HG03095 (cell line): ENCODE measurements around the gene LRGUK.
"Not testable (repeated sequence)": the region's sequence is repeated elsewhere in the genome, so short reads cannot be mapped to it uniquely, and the experiment has no call there.

Source experiments
- ATAC-seq: cut with Tn5 transposase; IDR thresholded peaks from one replicate; pipeline ENCODE4 v1.9.1; 2021; ENCODE audit warnings: moderate library complexity; ENCODE audit not compliant: unreplicated experiment

Gene LRGUK

DNA sequence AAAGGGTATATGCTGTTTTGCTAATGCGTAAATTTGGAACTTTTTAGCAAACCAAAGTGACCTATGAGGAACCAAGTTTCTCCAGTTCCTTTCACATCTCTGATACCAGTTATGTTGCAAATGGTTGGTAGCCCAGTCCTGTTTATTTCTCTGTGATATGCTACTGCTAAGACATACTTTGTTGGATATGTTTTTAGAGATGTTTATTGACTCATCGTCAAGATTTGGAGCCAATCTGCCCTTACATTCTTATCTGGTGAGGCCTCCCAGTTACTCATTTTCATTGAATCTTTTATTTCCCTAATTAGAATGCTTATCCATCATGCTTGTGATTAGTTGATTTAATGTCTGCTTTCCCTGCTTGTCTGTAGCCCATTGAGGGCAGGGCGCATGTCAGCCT, 58.9 kb downstream of the LRGUK start:
- no peak for ATAC-seq

DNA sequence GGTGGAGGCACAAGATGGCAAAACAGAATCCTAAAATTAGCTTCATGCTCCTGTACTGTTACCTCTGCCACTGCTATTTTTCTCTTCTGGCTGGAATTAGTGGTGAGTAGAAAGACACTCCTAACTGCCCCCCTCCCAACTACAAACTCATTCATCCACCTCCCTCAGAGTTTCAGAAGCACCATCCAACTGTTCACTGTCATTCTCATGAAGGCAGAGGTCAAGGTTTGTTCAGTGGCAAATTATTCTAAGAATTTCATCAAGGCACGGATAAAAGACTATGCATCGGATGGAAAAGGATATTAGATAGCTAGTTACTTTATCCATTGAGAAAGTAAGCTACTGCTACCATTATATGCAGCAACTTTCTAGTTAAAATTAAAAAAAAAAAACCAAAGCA, 59.7 kb downstream of the LRGUK start:
- no peak for ATAC-seq

DNA sequence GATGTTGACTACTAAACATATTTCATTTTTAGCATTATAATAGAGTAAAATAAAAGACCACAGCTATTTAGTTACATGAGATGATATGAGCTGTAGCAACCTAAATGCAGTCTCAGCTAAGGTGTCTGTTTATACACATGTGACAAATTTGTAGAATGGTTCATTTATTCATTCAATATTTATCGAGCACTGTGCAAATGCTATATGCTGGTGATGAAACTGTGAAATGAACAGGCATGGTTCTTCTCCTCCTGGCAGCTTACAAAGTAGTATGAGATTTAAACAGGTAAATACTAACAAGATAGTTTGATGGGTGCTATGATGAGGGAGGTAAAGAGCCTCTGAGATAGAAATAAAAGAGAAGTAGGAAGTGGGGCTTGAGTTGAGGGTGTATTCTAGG, 60.8 kb downstream of the LRGUK start:
- ATAC-seq, result no peak

DNA sequence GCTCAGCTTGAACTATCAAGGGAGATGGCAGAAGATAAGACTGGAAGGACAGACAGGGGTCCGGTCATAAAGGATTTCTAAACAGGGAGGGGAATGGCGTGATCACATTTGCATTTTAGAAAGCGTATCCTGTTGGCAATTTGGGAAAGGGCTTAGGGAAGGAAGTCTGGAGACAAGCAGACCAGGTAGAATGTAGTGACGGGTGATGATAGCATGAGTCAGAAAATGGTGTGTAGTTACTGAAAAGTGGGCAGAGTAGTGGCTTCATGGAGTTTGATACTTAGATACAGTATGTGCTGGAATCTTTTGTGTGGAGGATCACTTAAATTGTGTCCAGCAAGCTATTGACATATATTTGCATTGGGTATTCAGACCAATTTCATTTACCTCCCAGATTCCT, 61.2 kb downstream of the LRGUK start:
- no peak for ATAC-seq

DNA sequence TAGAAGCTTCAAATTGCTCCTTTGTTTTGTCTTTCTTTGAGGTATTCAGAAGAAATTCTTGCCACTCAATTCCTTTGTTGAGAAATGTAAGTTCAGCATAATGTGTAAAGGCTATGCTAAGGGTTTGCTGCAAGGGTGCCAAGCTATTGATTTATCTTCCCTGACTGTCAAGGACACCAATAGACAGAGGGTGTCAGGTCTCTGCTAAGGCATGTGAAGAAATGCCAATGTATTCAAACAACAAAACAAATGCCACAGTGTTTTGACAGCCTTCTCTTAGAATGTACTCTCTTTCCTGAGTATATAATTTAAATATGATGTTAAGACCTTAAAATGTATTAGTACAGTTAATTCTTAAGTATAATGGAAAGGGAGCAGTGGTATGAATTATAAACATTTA, 62.4 kb downstream of the LRGUK start:
- no peak for ATAC-seq

DNA sequence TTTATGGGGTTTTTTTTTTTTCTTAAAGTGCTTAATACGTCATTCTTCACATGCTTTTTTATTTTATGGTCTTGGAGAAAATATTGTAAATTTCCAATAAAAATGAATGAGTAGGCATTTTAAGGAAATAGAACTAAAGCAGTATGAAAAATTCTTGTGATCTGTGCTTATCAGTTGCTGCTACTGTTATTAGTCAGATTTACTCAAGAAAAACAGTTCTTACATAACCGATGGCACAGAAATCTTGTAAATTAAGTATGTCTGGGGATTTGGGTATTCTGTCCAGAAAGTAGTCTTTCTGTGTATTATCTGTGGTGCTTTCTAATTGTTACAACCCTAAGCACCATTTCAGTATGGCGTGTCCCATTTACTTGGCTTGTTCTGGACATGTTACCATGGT, 64.7 kb downstream of the LRGUK start:
- ATAC-seq, result no peak

DNA sequence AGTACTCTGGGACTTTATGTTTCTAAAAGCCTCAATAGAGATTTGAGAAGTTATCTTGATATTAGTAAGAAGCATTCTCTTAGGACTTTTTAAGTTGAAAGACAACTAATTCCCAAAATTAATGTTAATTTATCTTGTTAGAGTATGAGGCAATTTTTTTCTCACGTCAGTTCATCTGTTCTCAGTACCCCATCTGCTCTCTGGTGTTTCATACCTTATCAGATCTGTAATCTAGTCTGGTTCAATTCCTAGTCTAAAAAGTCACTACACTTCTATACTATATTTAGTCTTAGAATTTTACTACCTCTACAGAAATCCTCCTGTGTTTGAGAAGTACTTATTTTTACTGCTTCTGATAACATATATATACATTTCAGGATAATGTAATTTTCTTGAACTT, 66.1 kb downstream of the LRGUK start:
- ATAC-seq, result no peak

DNA sequence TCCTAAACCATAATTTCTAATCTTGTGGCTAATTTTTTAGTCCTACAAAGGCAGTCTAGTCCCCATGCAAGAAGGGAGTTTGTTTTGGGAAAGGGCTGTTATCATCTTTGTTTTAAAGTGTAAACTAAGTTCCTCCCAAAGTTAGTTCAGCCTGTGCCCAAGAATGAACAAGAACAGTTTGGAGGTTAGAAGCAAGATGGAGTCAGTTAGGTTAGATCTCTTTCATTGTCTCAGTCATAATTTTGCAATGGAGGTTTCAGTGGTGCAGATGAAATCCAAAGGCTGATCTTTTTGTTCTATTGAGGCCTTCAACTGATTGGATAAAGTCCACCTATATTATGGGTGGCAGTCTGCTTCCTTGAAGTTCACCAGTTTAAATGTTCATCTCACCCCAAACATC, 68.1 kb downstream of the LRGUK start:
- ATAC-seq, result no peak

DNA sequence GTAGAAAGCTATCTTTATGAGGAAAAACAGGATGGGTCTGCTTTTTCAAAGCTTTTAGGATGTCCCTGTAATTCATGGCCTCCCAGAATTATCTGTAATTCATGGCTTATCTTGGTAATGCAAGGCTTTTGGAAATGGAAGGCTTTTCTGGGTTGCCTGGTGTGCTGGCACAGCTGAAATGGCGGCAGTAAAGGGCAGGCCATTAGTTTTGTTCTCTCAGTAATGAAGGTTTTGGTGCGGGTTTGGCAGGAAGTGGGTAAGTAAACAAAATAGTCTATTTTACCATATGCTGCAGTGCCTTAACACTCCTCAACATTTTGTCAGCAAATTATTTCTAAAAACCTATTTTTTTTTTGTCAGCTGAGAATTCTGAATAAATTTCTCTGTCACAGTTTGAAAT, 69.3 kb downstream of the LRGUK start:
- no peak for ATAC-seq

DNA sequence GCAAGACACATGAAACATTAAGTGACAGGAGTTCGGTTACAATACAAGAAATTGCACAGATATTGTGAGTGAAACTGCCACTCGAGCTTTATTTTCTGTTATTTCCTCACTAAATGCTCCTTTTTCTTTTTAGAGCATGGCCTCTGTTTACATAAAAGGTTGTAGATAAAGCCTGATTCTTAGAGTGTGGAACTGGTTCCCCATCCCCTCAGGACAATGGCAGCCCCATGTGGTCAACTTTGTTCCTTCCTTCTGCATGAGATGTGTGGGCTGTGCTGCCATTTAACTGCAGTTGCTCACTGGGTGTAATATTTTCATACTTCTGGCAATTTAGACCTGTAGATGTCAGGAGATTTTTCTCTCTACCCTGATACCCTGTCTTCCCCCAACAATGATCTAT, 70.2 kb downstream of the LRGUK start:
- no peak for ATAC-seq

DNA sequence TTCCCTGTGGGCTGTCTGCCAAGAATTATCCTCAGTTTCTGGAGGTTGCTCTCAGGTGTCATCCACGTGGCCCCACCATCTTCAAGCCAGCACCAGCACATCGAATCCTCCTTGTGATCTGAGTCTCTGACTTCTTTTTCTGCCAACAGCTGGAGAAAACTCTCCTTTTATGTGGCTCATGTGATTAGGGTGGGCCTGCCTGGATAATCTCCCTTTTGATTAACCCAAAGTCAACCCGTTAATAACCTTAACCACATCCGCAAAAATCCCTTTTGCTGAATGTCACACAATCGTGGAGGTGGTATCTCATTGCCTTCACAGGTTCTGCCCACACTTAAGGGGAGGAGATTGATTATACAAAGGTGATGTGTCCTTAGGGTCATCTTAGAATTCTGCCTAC, 73.8 kb downstream of the LRGUK start:
- ATAC-seq, result no peak

DNA sequence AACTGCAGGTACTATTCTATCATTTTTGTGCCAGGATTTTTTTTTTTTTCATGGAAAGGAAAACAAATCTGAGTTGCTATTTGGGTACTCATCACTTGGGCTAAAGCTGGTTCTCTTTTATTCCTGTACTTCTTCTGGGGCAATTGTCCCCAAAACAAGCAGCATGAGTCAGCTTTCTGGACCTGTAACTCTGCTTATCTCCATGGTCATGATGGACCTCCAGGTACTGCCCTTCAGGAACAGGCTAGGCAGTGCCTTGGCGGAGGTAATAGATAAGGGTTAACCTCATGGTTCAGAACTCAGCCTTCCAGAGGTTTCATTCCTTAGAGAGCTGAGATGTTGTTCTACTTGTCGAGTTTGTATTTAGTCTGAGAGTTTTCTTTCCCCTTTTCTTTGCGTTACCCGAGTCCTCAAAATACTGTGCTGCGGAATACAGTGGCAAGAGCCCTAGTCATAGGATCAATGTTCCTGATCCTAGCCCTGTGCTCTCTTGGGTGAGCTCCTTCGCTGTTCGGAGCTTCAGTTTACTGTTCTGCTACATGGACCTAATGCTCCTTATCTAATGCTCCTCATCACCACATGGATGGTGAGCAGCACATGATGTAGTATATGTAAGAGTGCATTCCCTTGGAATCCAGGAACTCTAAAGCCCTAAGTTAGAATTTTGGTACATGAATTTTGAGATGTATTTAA, 74.6 kb downstream of the LRGUK start:
- no peak for ATAC-seq

DNA sequence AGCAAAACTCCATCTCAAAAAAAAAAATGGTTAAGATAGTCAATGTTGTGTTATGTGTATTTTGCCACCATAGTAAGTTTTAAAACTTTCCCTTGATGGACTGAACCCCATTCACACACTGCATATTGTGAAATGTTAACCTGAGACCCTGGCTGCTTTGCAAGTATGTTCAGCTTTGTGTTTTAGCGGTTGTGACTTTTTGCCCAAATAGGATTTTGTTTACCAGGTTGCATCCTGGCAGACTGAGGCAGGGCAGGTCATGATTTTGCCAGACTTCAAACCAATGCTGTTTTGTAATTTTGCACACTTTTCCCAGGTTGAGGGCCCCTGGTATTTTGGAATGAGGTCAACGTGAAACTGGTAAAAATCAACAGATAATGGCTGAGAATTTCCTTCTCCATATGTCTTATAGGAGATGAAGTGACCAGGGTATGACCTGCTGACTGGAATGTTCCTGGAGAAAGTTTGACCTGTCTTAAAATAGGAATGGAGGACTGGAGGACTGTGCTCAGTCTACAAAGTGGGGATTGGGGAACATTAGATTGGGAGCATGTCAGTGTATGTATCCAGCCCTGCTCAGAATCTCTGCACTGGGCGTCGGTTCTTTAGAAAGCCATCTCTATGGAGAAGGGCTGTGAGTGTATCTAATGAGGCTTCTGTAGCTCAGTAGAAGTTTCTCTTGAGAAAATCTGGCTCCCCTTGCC, 76.2 kb downstream of the LRGUK start:
- no peak for ATAC-seq

DNA sequence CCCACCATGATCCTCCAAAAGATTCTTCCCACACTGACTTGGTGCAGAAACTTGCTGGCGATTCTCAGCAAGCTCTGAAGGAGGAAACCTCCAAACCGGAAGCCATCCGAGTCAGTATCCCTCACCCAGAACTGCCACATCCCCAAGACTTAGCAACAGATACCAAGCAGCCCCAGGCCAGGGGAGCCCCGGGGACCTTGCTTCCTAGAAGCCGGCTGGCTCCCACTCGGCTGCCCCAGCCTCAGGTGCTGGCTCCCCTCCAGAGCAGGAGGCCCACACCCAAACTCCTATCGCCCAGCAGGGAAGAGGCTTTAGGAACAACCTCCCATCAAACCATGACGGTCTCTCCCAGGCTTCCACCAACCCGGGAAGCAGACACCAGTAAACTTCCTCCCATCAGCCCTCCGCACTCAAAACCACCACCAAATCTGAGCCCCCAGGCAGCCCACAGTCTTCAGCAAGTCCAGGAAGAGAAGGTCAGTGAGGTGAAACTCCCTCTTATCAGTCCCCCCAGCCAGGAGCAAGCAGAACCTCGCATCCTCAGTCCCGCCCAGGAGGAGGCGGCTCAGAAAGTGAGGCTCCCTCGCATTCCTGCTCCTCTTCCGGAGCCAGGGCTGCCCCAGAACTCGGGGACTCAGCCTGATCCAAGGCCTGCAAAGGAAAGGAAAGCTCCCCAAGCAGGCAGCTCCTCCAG, 82.3 kb downstream of the LRGUK start:
- ATAC-seq, result no peak

DNA sequence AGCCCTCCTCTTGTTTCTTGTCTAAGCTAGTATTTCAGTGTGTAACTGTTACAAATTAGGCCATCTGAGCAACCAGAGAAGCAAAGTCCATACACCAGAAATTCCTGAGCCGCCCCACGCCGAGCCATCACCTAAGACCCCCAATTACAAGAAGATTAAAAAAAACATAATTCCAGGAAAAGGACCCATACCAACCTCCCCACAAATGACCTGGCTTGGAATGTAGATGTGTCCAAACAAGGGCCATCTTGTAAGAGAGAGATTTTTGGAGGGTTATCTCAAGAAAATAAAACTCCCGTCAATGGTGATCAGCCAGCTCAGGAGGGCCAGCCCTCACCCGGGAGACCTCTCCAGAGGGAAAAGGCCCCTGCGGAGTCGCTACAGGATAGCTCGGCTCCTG, 83.1 kb downstream of the LRGUK start:
- no peak for ATAC-seq

DNA sequence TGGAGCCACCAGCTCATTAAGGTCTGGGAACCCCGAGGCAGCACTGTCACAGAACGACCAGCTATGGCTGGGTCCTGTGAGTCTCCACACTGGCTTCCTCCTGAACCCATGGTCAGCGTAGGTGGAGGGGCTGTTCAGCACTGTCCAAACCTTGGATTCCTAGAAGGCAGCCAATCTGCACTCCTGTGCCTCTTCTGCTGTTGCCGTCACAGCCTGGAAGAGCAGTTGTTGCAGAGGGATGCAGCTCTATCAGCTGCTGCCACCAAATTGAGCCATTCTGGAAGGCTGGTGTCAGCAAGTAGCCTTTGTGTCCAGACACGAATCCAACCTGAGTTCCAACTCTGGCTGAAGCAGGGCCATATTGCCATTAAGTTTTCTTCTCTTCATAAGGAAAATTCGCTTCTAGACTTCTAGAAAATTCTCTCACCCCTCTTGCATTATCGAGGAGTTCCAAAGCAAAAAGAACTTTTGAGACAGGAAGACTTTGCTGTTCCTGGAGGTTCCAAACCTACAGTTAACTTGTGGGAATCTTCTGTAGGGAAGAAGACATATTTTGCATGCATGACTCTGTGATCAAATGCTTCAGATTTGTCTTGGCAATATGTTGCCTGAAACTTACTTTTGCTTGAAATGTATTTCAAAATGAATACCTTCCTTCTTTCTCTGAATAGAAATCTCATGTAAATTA, 84.0 kb downstream of the LRGUK start:
- no peak for ATAC-seq

DNA sequence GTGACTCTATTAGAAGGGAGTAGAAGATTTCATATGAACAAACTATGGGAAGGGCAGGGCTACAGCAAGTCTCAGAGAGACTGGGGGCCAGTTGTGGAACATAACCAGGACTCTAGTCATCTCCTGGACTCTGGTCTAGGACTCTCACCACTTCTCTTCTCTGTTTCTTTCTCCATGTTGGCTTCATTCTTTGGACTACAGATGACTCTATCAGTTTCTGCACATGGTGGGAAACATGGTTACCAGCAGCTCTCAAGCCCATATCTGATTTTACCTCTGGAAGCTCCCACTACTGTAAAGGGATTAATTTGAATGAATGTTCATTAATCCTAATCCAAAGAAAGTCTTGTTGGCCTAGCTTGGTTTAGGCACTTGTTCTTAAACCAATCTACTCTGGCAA, 84.7 kb downstream of the LRGUK start:
- ATAC-seq, result no peak

DNA sequence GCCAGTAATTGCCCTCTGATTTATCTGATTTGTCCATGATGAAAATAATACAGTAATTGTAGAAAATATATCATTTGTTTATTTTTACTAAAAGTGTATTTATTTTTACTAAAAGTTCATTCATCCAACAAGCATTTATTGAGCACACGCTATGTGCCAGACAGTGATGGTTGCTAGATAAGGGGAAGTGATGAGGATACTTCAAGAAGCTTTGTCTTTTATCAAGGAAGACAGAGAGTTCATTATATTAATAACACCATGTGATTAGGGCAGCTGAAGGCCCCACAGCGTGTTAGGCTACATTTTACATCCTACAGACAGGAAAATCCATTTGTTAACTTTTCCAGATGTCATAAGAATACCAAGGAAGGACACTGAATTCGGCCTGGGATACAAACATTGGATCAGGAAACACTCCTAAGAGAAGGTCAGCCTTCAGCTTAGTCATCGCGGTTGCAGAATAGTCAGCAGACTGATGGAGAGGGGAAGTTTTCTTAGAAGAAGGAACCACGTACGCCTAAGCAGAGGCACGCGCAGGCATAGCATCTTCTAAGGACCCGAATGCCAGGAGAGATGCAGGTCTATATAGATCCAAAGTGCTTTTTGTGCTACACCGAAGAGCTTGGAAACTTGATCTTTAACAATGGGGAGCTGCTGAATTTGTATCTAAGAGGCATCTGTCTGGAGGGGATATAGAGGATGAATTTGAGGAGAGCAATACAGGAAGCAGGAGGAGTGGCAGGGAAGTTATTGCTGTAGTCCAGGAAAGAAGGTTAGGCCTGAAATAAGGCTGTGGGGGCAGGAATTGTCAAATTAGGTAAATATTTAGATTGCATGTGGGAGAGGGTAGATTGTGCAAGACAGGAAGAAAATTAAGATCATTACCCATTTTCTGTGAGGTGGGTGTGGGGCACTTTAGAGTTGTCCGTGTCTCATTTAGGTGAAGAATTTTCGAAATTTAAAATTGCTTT, 85.7 kb downstream of the LRGUK start:
- no peak for ATAC-seq

DNA sequence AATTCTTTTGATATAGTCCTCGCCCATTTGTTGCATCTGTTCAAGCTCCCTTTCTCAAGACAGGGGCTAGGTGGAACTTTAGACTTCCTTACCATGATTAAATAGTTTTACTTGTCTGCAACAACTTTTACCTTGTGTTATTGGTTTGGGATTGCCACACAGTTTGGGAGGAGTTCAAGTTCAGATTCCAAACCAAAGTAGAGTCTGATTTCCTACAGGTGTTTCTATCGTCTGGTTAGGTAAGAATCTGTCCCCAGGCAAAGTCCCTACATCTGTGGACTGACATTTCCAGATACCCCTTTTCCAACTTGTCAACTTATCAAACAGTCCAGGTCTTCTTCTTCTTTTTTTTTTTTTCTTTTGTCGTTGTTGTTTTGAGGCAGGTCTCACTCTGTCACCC, 93.1 kb downstream of the LRGUK start:
- no peak for ATAC-seq

DNA sequence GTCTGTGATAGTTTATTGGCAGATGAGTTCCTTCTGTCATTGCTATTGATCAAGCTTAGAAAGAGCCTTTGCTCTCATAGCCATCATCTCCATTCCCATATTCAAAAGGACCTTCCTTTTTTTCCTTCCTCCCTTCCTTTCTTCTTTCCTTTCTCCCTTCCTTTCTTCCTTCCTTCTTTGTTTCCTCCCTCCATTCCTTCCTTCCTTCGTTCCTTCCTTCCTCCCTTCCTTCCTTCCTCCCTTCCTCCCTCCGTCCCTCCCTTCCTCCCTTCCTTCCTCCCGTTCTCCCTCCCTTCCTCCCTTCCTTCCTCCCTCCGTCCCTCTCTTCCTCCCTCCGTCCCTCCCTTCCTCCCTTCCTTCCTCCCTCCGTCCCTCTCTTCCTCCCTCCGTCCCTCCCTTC, 104.2 kb downstream of the LRGUK start:
- not testable (repeated sequence) for ATAC-seq

DNA sequence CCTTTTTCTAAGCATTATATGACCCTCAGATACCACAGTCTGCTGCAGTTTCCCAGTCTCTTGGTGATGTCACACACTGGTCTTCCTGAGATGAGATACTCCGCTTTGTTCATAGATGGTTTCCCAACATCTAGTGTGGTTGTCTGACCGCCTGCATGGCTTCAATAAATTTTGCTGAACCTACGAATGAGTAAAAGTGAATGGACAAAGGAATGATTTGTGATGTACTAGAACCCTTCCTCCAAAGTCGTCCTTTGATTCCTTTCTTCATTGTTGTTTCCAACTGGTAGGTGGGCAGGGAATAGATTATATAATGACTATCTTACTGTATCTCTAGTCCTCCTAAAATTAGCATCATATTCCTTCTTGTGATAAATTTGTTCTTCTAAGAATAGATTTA, 107.1 kb downstream of the LRGUK start:
- ATAC-seq, result no peak
